ENCODE data around the gene DELE1.

DNA sequence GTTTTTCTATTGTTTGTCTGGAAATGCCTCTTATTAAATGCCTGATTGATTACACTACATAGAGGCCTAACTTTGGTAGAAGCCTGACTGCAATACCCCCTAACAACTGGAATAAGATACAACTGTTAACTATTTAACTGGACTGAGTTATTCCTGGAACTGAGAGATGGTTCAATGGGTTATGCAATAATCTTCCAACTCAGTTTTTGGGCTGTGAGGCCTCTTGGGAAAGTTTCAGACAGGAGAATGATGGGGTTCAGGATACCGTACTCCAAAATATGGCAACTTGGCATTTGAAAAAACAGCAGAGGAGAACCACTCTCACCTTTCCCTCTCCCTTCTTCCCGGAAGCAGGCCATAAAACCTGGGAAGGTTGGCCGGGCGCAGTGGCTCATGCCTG lies 26.2 kb upstream of the DELE1 start:
- TF ChIP-seq POLR2A (IDR thresholded peaks at IDR 0.05) (no peak), POLR2AphosphoS5 (IDR thresholded peaks at IDR 0.05) (no peak)
- TF ChIP-seq, protein P1, sequence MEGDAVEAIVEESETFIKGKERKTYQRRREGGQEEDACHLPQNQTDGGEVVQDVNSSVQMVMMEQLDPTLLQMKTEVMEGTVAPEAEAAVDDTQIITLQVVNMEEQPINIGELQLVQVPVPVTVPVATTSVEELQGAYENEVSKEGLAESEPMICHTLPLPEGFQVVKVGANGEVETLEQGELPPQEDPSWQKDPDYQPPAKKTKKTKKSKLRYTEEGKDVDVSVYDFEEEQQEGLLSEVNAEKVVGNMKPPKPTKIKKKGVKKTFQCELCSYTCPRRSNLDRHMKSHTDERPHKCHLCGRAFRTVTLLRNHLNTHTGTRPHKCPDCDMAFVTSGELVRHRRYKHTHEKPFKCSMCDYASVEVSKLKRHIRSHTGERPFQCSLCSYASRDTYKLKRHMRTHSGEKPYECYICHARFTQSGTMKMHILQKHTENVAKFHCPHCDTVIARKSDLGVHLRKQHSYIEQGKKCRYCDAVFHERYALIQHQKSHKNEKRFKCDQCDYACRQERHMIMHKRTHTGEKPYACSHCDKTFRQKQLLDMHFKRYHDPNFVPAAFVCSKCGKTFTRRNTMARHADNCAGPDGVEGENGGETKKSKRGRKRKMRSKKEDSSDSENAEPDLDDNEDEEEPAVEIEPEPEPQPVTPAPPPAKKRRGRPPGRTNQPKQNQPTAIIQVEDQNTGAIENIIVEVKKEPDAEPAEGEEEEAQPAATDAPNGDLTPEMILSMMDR (IDR thresholded peaks at IDR 0.05) = no peak

Data from stomach (tissue), 4 donors.